Brain microvascular endothelial cell (primary cell): ENCODE measurements around the gene IER3.

Experiments
- DNase-seq: peaks from one replicate; pipeline ENCODE4 v3.0.0-alpha.2; 2020
- H3K27ac ChIP-seq: fragments of 250-450 bp; sonication (Bioruptor Pico); 2 replicates; pipeline ENCODE4 v1.5.1; 2020; ENCODE audit warnings: mild to moderate bottlenecking, moderate library complexity
- H3K27me3 ChIP-seq: fragments of 250-450 bp; sonication (Bioruptor Pico); replicated peaks from 2 replicates; pipeline ENCODE4 v1.5.1; 2020; ENCODE audit warnings: mild to moderate bottlenecking
- H3K36me3 ChIP-seq: fragments of 250-450 bp; sonication (Bioruptor Pico); replicated peaks from 2 replicates; pipeline ENCODE4 v1.5.1; 2020; ENCODE audit warnings: mild to moderate bottlenecking
- H3K4me3 ChIP-seq: 2 replicates; pipeline ENCODE4 v1.5.1; 2011; ENCODE audit warnings: low read depth, mild to moderate bottlenecking, control low read depth, low read length, moderate library complexity
- in situ Hi-C: cut with HindIII; loops from 2 replicates; pipeline ENCODE4 v1.10.0; 2017; ENCODE audit warnings: low sequenced_read_pairs, low pct_ligation_motif_present
- TF ChIP-seq, protein P1 (sequence below): IDR thresholded peaks from 2 replicates; pipeline ENCODE4 v1.5.1; 2011; ENCODE audit warnings: low read depth, mild to moderate bottlenecking, moderate library complexity, low read length, control low read depth, inconsistent platforms; ENCODE audit errors: missing control alignments

IER3 gene

GRCh38 chr6:30754631-30755030, 10.3 kb upstream of the IER3 start:
- Histone ChIP-seq H3K27me3 (no peaks in the 10 kb centered on the region), H3K27ac (peak overlapping the region; percentile 99), H3K36me3 (no peaks in the 10 kb centered on the region), H3K4me3 (no peak overlapping the region)
- in situ Hi-C loops = no loop called here
- TF ChIP-seq, protein P1, sequence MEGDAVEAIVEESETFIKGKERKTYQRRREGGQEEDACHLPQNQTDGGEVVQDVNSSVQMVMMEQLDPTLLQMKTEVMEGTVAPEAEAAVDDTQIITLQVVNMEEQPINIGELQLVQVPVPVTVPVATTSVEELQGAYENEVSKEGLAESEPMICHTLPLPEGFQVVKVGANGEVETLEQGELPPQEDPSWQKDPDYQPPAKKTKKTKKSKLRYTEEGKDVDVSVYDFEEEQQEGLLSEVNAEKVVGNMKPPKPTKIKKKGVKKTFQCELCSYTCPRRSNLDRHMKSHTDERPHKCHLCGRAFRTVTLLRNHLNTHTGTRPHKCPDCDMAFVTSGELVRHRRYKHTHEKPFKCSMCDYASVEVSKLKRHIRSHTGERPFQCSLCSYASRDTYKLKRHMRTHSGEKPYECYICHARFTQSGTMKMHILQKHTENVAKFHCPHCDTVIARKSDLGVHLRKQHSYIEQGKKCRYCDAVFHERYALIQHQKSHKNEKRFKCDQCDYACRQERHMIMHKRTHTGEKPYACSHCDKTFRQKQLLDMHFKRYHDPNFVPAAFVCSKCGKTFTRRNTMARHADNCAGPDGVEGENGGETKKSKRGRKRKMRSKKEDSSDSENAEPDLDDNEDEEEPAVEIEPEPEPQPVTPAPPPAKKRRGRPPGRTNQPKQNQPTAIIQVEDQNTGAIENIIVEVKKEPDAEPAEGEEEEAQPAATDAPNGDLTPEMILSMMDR = no peak
- no peak for DNase-seq

DNA sequence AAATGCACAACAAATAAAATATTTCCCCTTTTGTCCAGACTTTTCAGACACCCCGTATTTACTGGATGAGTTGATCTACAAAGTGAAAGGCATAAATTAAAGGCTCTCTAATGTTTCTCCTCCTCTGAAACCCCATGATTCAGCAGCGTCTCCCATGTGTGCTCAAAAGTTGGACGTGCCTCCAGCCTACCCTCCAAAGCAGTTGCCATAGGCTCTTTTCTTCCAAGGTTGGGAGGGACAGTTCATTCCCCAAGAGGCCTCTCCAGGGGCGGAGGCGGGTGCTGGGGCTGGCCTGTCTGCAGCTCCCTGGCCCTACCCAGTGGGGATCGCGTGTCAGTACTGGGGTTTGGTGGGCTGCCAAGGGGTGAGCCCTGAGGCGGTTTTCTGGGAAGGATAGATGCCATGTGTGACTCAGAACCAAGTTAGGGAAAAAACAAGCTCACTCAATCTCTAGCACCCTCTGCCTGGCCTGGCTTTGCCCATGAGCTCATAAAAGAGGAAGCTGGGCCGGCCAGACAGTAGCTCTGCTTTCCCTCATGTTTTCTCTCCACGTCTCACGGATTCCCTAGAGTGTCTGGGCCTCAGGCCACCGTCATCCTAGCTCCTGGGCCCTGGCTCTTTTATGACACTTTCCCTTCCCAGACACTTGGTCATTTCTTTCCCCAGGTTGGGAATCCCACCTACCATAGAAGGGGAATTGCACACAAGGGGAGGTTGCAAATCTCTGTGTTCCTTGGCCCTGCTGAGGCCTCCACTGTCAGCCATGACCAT, 8.0 kb upstream of the IER3 start:
- H3K27ac ChIP-seq = peak overlapping the region; percentile 99
- peak; percentile 100 for DNase-seq

GRCh38 chr6:30750379-30750668, 6.0 kb upstream of the IER3 start:
- H3K36me3 ChIP-seq = no peaks in the 10 kb centered on the region
- H3K4me3 ChIP-seq = no peak overlapping the region
- in situ Hi-C loops = no loop called here
- H3K27me3 ChIP-seq = no peaks in the 10 kb centered on the region
- peak overlapping the region; percentile 99 for H3K27ac ChIP-seq
- no peak for DNase-seq
- TF ChIP-seq, protein P1 = no peak

More for the DNA sequence above, 8.0 kb upstream of the IER3 start:
- TF ChIP-seq, protein P1 = peak; percentile 28
- Histone ChIP-seq H3K4me3 (no peak overlapping the region), H3K36me3 (no peaks in the 10 kb centered on the region), H3K27me3 (no peaks in the 10 kb centered on the region)
- in situ Hi-C loops = no loop called here

- H3K27ac ChIP-seq = peak overlapping the region; percentile 99
- no peaks in the 10 kb centered on the region for H3K27me3 ChIP-seq
- no peaks in the 10 kb centered on the region for H3K36me3 ChIP-seq
- no peak for DNase-seq
- in situ Hi-C loops = no loop called here
- H3K4me3 ChIP-seq = no peak overlapping the region
- TF ChIP-seq, protein P1 = no peak
Observed at GRCh38 chr6:30749554-30750378, 5.4 kb upstream of the IER3 start.

DNA sequence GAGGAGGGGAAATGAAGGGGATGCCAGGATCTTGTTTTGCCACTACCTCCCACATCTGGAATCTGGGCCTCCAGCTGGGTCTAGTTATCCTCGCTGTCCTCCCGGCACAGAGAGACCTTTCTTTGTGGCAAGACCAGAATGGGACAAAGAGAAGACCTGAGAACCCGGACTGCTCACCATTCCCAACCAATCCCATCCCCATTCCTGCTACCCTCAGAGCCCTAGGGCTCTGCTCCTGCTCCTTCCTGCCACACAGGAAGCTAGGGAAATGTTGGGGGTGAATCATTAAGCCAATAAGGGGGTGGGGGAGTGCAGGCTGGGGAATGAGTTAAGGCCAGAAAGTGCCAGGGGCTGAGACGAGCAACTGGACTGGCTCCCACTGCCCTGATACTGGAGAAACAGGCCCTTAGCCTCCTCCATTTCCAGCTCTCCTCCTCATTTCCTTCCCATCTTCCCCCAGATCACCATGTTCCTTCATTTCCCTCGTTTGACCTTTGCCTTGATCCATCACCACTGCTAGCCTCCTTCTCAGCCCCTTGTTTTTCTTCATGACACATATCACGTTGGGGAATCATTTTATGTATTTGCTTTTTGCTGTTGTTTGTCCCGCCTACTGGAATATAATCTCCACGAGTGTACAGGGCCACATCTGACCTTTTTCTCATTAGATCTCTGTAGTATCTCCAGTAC, 4.6 kb upstream of the IER3 start:
- no peak overlapping the region for H3K4me3 ChIP-seq
- no peak for DNase-seq
- TF ChIP-seq, protein P1 = no peak
- peak overlapping the region; percentile 99 for H3K27ac ChIP-seq
- peaks cover 2% of the 10 kb centered on the region for H3K36me3 ChIP-seq
- in situ Hi-C loops = no loop called here
- no peaks in the 10 kb centered on the region for H3K27me3 ChIP-seq
